Stimulated activated effector memory CD8-positive, alpha-beta T cell treated with anti-CD3 and anti-CD28 coated beads, Interleukin-12 subunit alpha, Interleukin-12 subunit beta, amount 100 ng/mL, for 72 hours (primary cell): ENCODE data around the gene TMEM255B.
"Not testable (repeated sequence)": the region's sequence is repeated elsewhere in the genome, so short reads cannot be mapped to it uniquely, and the experiment has no call there.

Source experiments
- ATAC-seq: fragments of 150-1000 bp; cut with Tn5 transposase; 2 replicates; pipeline ENCODE4 v1.10.0; 2021
- DNase-seq, 2 donors: peaks; one replicate each; pipeline ENCODE4 v3.0.0; 2021 to 2022; ENCODE audit warnings: low spot score in 2 of 2
- H3K27ac Mint-ChIP-seq: one replicate; pipeline ENCODE4 v1.8.0; 2022; ENCODE audit warnings: mild to moderate bottlenecking, mixed read lengths
- H3K36me3 Mint-ChIP-seq: one replicate; pipeline ENCODE4 v1.8.0; 2022; ENCODE audit warnings: mild to moderate bottlenecking, mixed read lengths
- H3K4me1 Mint-ChIP-seq: one replicate; pipeline ENCODE4 v1.8.0; 2022; ENCODE audit warnings: mixed read lengths
- H3K4me3 Mint-ChIP-seq: one replicate; pipeline ENCODE4 v1.8.0; 2022; ENCODE audit warnings: mild to moderate bottlenecking, mixed read lengths
- H3K9me3 Mint-ChIP-seq: one replicate; pipeline ENCODE4 v1.8.0; 2022; ENCODE audit warnings: mixed read lengths

TMEM255B gene

DNA sequence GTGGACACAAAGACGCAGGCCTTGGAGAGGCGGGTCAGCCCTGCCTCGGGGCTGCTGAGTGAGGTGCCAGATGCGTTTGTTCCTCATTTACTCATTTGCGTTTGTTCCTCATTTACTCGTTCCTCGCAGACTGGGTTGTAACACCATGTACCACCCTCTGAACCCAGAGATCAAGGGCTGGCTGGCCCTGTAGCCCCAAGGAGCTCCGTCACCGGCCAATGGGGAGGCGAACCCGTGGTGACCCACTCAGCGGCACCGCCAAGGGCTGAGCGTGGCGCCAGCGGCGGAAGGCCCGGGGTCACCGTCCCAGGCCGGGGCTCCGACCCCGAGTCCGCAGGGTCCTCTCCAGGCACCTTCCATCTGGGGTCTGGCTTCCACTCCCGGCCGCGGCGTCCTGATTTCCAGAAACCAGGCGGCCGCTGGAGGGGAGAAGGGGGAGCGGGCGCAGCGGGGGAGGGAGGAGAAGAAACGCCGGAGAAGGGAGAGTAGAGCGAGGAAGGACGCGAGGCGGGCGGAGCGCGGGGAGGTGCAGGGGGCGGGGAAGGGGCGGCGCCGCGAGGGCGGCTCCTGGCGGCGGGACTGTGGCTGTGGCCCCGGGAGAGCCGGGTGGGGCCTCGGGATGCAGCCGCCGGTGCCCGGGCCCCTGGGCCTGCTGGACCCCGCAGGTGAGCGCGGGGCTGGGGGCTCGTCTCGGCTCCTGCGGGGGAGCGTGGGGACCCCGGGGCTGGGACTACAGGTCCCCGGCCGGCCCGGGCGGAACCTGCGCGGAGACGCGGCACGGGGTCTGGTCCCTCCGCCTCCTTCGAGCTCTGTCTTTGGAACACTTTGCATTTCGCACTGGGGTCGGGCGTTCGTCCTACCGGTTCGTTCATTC, at the start of gene TMEM255B:
Gene TMEM255B (plus strand): TSS at position 576 of the 874 bp plus-strand sequence. CDS start 44 bp downstream, at position 620.
- Mint-ChIP-seq H3K4me3 (peak within 1 kb of the TSS; percentile 77), H3K36me3 (no peaks in the 10 kb centered on the region), H3K9me3 (no peaks in the 10 kb centered on the region), H3K4me1 (peaks cover 20% of the 10 kb centered on the region), H3K27ac (no peak within 1 kb of the TSS)
- DNase-seq (peak; percentile 57 to 81), ATAC-seq (peak; percentile 95)

DNA sequence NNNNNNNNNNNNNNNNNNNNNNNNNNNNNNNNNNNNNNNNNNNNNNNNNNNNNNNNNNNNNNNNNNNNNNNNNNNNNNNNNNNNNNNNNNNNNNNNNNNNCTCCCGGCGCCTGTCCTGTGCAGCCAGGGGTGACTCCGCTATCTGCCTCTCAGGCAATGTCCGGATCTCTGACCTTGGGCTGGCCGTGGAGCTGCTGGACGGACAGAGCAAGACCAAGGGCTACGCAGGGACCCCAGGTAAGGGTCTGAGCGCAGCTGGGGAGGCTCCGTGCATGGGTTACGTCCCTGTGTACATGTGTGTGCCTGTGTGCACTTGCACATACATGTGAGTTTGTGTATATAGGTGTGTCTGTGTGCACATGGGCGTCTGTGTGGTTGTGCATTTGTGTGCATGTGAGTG, 36.1 kb upstream of the TMEM255B start:
- no peak overlapping the region for H3K4me3 Mint-ChIP-seq
- no peaks in the 10 kb centered on the region for H3K9me3 Mint-ChIP-seq
- no peak overlapping the region for H3K27ac Mint-ChIP-seq
- no peak for DNase-seq
- peaks cover 9% of the 10 kb centered on the region for H3K4me1 Mint-ChIP-seq
- ATAC-seq: no peak
- H3K36me3 Mint-ChIP-seq: peaks cover 19% of the 10 kb centered on the region

DNA sequence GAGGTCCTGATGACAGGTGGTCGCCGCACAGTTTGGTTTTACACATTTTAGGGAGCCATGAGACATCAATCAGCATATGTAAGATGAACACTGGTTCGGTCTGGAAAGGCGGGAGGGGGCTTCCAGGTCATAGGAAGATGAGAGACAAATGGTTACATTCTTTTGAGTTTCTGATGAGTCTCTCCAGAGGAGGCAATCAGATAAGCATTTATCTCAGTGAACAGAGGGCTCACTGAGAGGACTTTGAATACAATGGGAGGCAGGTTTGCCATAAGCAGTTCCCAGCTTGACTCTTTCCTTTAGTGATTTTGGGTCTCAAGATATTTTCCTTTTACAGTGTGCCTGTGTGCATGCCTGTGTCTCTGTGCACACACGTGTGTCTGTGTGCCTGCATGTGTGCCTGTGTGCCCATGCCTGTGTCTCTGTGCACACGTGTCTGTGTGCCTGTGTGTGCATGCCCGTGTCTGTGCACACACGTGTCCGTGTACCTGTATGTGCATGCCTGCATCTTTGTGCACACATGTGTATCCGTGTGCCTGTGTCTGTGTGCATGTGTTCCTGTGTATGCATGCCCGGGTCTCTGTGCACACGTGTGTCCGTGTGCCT, 35.5 kb upstream of the TMEM255B start:
- H3K36me3 Mint-ChIP-seq: peaks cover 19% of the 10 kb centered on the region
- peak overlapping the region; percentile 68 for H3K4me3 Mint-ChIP-seq
- no peaks in the 10 kb centered on the region for H3K9me3 Mint-ChIP-seq
- no peak for ATAC-seq
- no peak overlapping the region for H3K27ac Mint-ChIP-seq
- peaks cover 9% of the 10 kb centered on the region for H3K4me1 Mint-ChIP-seq
- DNase-seq: no peak

DNA sequence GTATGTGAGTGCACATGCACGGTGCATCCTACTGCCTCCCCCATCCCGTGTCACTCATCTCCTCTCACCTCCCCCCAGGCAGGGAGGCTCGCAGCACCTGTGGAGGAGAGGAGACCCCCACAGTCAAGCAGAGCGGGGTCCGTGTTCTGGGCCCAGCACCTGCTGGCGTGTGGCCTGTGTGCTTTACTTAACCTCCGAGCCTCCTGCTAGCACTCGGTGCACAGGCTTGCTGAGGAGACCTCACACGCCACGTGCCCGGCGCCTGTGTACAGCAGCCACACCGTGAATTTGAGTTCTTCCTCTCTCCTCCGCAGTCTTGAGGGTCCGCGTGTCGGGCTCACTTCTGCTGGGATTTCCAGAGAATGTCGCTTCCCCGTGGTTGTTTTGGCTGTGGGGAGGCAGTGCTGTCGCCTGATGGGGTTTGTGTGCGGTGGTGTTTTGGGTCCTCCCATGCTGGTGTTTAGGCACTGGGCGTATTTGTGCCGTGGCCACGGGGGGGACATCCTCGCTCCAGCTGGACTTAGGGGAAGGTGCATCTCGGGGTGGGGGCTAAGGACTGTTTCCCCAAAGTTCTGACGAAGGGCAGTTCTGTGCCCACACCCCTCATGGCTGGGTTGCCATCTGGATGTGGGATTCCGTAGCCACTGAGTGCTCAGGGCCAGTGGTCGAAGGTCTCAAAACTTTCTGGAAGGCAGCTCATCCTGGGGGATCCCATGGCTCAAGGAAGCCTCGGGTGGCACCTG, 34.8 kb upstream of the TMEM255B start:
- peak overlapping the region; percentile 68 for H3K4me3 Mint-ChIP-seq
- ATAC-seq (no peak), DNase-seq (no peak)
- peak overlapping the region; percentile 93 for H3K27ac Mint-ChIP-seq
- peaks cover 9% of the 10 kb centered on the region for H3K4me1 Mint-ChIP-seq
- H3K36me3 Mint-ChIP-seq: peaks cover 19% of the 10 kb centered on the region
- no peaks in the 10 kb centered on the region for H3K9me3 Mint-ChIP-seq

DNA sequence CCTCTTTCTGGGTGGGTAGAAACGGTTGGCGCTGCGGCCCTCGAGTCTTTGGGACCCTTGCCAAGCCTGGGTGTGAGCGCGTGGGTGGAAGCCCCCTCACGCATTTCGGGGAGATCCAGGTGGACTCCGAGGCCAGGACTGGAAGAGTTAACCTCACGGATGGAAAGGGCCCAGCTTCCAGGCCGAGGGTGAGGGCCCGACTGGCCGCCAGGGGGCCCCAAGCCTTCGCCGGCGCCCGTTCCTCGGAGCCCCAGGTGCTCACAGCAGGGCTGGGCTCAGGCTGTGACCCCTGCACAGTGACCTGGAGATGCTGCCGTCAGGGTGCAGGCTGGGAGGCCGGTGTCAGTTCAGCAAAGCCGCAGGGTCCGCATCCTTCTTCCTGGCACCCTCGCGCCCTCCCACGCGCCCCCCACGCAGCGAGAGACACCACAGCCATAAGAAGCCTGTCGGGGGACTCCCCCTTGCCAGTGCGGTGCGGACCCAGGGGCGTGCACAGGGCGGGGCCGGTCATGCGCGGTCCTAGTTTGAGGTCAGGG, 34.2 kb upstream of the TMEM255B start:
- Mint-ChIP-seq H3K4me3 (peak overlapping the region; percentile 68), H3K27ac (peak overlapping the region; percentile 93), H3K4me1 (peaks cover 9% of the 10 kb centered on the region), H3K9me3 (no peaks in the 10 kb centered on the region), H3K36me3 (peaks cover 19% of the 10 kb centered on the region)
- DNase-seq (peak; percentile 82 to 94), ATAC-seq (peak; percentile 94)

DNA sequence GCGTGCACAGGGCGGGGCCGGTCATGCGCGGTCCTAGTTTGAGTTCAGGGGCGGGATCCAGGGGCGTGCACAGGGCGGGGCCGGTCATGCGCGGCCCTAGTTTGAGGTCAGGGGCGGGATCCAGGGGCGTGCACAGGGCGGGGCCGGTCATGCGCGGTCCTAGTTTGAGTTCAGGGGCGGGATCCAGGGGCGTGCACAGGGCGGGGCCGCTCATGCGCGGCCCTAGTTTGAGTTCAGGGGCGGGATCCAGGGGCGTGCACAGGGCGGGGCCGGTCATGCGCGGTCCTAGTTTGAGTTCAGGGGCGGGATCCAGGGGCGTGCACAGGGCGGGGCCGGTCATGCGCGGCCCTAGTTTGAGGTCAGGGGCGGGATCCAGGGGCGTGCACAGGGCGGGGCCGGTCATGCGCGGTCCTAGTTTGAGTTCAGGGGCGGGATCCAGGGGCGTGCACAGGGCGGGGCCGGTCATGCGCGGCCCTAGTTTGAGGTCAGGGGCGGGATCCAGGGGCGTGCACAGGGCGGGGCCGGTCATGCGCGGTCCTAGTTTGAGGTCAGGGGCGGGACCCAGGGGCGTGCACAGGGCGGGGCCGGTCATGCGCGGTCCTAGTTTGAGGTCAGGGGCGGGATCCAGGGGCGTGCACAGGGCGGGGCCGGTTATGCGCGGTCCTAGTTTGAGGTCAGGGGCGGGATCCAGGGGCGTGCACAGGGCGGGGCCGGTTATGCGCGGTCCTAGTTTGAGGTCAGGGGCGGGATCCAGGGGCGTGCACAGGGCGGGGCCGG, 33.5 kb upstream of the TMEM255B start:
- Mint-ChIP-seq H3K4me3 (peak overlapping the region; percentile 68), H3K27ac (peak overlapping the region; percentile 93), H3K36me3 (peaks cover 19% of the 10 kb centered on the region)
- DNase-seq: peak in 1 of 2 donors; percentile 63
- ATAC-seq, H3K9me3 Mint-ChIP-seq, H3K4me1 Mint-ChIP-seq: not testable (repeated sequence)

DNA sequence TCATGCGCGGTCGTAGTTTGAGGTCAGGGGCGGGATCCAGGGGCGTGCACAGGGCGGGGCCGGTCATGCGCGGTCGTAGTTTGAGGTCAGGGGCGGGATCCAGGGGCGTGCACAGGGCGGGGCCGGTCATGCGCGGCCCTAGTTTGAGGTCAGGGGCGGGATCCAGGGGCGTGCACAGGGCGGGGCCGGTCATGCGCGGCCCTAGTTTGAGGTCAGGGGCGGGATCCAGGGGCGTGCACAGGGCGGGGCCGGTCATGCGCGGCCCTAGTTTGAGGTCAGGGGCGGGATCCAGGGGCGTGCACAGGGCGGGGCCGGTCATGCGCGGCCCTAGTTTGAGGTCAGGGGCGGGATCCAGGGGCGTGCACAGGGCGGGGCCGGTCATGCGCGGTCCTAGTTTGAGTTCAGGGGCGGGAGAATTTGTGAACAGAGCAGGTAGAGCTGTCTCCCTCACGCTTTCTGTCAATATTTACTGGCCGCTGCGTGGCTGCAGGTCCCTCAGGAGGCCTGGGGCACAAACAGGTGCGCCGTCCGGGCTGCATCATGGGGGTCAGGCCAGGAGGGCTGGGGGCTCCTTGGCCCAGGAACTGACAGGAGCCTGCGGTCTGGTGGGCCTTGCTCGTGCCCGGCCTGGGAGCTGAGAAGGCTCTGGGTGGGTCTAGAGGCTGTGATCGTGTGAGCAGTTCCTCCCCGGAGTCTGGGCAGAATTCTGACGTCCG, 32.8 kb upstream of the TMEM255B start:
- not testable (repeated sequence) for H3K9me3 Mint-ChIP-seq, H3K4me1 Mint-ChIP-seq, ATAC-seq

DNA sequence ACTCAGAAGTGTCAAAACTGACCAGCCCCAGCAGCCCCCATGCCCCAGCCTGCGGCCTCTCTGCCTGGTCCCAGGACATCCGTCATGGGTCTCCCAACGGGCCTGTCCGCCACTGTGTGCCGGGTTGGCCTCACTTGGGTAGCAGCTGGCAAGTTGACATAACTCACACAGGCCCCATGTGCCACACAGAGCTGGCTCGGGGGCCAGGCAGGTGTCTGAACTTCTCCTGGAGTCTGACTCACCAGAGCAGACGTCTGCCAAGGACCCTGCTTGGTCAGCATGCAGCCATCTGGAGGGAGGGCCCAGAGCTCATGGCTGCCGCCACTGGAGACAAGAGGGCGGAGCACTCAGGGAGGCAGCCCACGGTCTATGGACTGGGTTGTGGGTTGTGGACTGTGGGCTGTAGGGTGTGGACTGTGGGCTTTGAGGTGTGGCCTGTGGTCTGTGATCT, 32.0 kb upstream of the TMEM255B start:
- ATAC-seq: no peak
- Mint-ChIP-seq H3K9me3 (no peaks in the 10 kb centered on the region), H3K36me3 (peaks cover 19% of the 10 kb centered on the region), H3K4me1 (peaks cover 9% of the 10 kb centered on the region), H3K4me3 (peak overlapping the region; percentile 44), H3K27ac (no peak overlapping the region)
- no peak for DNase-seq

More for the DNA sequence above, 32.8 kb upstream of the TMEM255B start:
- Mint-ChIP-seq H3K36me3 (peaks cover 19% of the 10 kb centered on the region), H3K27ac (peak overlapping the region; percentile 48), H3K4me3 (peak overlapping the region; percentile 44)
- DNase-seq: peak in 1 of 2 donors; percentile 59

DNA sequence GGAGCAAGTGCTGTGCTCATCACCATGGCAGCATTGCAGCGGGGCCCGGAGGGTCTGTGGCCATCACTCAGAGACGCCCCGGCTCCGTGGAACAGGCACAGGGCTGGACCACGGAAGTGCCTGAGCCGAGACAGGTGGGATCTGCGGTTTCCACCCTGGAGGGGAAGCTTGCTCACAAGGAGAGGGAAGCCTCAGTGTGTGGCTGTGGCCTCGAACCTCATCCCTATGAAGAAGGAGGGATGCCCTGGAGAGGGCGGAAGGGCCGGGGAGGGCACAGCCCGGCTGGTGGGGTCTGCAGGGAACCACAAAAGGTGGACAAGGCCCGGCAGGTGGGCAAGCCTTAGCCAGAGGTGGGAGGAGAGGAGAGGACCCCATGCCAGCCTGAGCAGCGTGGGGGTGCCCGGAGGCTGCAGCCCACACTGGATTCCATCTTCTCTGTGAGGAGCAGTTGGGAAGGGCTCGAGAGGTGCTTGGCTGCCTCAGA, 30.4 kb upstream of the TMEM255B start:
- Mint-ChIP-seq H3K9me3 (no peaks in the 10 kb centered on the region), H3K36me3 (peaks cover 18% of the 10 kb centered on the region), H3K4me1 (peaks cover 9% of the 10 kb centered on the region), H3K4me3 (no peak overlapping the region), H3K27ac (no peak overlapping the region)
- ATAC-seq: no peak
- no peak for DNase-seq

DNA sequence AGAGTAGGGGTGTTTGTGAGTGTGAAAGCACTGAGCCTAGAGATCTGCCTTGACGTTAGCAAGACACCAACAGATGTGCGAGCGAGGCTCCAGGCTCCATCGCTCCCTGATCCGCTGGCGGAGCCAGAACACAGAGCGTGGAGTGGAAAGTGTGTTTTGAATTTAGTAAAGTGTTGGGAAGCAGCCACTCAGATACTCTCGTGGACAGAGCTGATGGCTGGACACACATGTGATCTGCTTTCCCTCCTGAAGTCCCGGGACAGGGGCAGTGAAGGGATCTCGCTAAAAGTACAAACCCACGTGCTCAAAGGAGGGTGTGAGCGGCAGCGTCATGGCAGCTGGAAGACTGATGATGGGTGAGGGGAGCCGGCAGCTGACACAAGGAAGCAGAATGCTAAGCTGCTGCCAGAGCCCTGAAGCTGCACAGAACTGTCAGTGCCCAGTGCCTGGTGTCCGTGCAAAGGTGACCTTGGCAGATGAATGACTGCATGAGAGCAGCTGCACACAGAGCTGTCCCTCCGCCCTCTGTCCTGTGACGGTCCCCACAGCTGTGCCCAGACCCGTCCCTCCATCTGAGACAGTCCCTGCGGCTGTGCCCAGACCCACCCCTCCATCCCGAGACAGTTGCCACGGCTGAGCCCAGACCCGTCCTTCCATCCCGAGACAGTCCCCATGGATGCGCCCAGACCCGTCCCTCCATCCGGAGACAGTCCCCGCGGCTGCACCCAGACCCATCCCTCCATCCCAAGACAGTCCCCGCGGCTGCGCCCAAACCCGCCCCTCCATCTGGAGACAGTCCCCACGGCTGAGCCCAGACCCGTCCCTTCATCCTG, 29.6 kb upstream of the TMEM255B start:
- Mint-ChIP-seq H3K9me3 (no peaks in the 10 kb centered on the region), H3K27ac (no peak overlapping the region), H3K4me1 (peaks cover 5% of the 10 kb centered on the region), H3K36me3 (peaks cover 10% of the 10 kb centered on the region), H3K4me3 (no peak overlapping the region)
- no peak for DNase-seq
- no peak for ATAC-seq

DNA sequence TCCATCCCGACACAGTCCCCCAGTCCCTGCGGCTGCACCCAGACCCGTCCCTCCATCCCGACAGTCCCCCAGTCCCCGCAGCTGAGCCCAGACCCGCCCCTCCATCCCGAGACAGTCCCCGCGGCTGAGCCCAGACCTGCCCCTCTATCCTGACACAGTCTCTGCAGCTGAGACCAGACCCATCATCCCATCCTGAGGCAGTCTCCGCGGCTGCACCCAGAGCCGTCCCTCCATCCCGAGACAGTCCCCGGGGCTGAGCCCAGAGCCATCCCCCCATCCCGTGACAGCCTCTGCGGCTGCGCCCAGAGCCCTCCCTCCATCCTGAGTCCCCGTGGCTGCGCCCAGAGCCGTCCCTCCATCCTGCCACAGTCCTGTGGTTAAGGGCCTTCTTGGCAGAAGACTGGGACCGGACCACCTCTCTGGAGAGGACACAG, 28.8 kb upstream of the TMEM255B start:
- ATAC-seq (no peak), DNase-seq (no peak)
- Mint-ChIP-seq H3K4me3 (no peak overlapping the region), H3K9me3 (no peaks in the 10 kb centered on the region), H3K27ac (no peak overlapping the region), H3K4me1 (no peaks in the 10 kb centered on the region), H3K36me3 (peaks cover 1% of the 10 kb centered on the region)

DNA sequence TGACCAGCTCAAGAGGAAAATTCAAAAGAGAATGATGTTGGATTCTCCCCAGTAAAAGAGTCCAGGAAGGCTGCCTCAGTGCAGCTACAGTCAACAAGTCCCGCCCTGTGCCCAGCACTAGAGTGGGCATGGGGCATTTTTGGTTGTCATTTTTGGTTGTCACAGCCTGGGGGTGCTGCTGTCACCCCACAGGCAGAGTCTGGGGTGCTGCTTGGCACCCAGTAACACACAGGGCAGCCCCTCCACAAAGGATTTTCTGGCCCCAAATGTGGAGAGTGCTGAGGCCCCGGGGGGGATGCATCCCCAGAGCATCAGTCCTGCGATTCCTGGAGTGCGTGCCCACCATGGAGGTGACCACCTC, 28.2 kb upstream of the TMEM255B start:
- Mint-ChIP-seq H3K4me1 (no peaks in the 10 kb centered on the region), H3K27ac (no peak overlapping the region), H3K9me3 (no peaks in the 10 kb centered on the region), H3K36me3 (no peaks in the 10 kb centered on the region), H3K4me3 (no peak overlapping the region)
- DNase-seq (no peak), ATAC-seq (no peak)
